ENCODE data around the gene MTHFD1L. TPM values are rescaled to one million over a fixed set of nuclear protein-coding genes. Genes with fewer than 3 reads are reported as not detected.
"Not testable (repeated sequence)": the region's sequence is repeated elsewhere in the genome, so short reads cannot be mapped to it uniquely, and the experiment has no call there.

Gene MTHFD1L
- total RNA-seq, 2 donors from 2014 or later, result 9.2 to 23.3 TPM

GRCh38 chr6:151125651-151126416 lies 260.3 kb downstream of the MTHFD1L start:
- DNase-seq; H3K9ac ChIP-seq (ENCODE audit: low read depth in 2 of 2, low read length in 2 of 2); H3K27ac ChIP-seq; H3K27me3 ChIP-seq; H3K36me3 ChIP-seq; intact Hi-C loops (cut with DNase I); H3K4me3 ChIP-seq; H3K9me3 ChIP-seq; H3K4me1 ChIP-seq: not testable (repeated sequence)

GRCh38 chr6:151126417-151126724 lies 260.9 kb downstream of the MTHFD1L start:
- H3K36me3 ChIP-seq; intact Hi-C loops (cut with DNase I); H3K9me3 ChIP-seq; H3K4me1 ChIP-seq; H3K27me3 ChIP-seq; H3K4me3 ChIP-seq; H3K9ac ChIP-seq (ENCODE audit: low read depth in 2 of 2, low read length in 2 of 2); DNase-seq; H3K27ac ChIP-seq: not testable (repeated sequence)

GRCh38 chr6:151127133-151127798 lies 261.8 kb downstream of the MTHFD1L start:
- H3K4me3 ChIP-seq; H3K9me3 ChIP-seq; DNase-seq; H3K4me1 ChIP-seq; H3K9ac ChIP-seq (ENCODE audit: low read depth in 2 of 2, low read length in 2 of 2); H3K27me3 ChIP-seq; H3K27ac ChIP-seq; intact Hi-C loops (cut with DNase I); H3K36me3 ChIP-seq: not testable (repeated sequence)

DNA sequence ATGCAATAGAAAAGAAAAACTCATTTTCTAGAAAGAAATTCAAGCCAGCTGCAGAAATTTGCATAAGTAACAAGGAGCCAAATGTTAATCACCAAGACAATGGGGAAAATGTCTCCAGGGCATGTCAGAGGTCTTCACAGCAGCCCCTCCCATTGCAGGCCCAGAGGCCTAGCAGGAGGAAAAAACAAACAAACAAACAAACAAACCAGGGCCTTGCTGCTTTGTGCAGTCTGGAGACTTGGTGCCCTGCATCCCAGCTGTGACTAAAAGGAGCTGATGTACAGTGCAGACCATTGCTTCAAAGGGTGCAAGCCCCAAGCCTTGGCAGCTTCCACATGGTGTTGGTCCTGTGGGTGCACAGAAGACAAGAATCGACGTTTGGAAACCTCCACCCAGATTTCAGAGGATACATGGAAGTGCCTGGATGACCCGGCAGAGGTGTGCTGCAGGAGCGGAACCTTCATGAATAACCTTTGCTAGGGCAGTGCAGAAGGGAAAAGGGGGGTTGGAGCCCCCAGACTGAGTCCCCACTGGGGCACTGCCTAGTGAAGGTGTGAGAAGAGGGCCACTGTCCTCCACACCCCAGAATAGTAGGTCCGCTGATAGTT lies 263.4 kb downstream of the MTHFD1L start:
- no peaks in the 10 kb centered on the region for H3K36me3 ChIP-seq

GRCh38 chr6:151130329-151130728 lies 264.8 kb downstream of the MTHFD1L start:
- Histone ChIP-seq H3K27me3 (no peaks in the 10 kb centered on the region), H3K9ac (ENCODE audit: low read depth in 2 of 2, low read length in 2 of 2) (no peak overlapping the region), H3K36me3 (no peaks in the 10 kb centered on the region), H3K4me1 (no peaks in the 10 kb centered on the region), H3K27ac (no peak overlapping the region), H3K9me3 (no peaks in the 10 kb centered on the region), H3K4me3 (no peak overlapping the region)
- intact Hi-C loops (cut with DNase I), result no loop called here
- DNase-seq, result no peak
- TF ChIP-seq CTCF (IDR thresholded peaks at IDR 0.05), result no peak

More for the DNA sequence above, 263.4 kb downstream of the MTHFD1L start:
- TF ChIP-seq CTCF (IDR thresholded peaks at IDR 0.05), result no peak
- DNase-seq, result no peak
- intact Hi-C loops (cut with DNase I), result no loop called here
- H3K4me1 ChIP-seq, result no peaks in the 10 kb centered on the region
- no peak overlapping the region for H3K4me3 ChIP-seq
- H3K9ac ChIP-seq (ENCODE audit: low read depth in 2 of 2, low read length in 2 of 2), result no peak overlapping the region
- H3K27ac ChIP-seq, result no peak overlapping the region
- H3K9me3 ChIP-seq, result no peaks in the 10 kb centered on the region
- no peaks in the 10 kb centered on the region for H3K27me3 ChIP-seq

DNA sequence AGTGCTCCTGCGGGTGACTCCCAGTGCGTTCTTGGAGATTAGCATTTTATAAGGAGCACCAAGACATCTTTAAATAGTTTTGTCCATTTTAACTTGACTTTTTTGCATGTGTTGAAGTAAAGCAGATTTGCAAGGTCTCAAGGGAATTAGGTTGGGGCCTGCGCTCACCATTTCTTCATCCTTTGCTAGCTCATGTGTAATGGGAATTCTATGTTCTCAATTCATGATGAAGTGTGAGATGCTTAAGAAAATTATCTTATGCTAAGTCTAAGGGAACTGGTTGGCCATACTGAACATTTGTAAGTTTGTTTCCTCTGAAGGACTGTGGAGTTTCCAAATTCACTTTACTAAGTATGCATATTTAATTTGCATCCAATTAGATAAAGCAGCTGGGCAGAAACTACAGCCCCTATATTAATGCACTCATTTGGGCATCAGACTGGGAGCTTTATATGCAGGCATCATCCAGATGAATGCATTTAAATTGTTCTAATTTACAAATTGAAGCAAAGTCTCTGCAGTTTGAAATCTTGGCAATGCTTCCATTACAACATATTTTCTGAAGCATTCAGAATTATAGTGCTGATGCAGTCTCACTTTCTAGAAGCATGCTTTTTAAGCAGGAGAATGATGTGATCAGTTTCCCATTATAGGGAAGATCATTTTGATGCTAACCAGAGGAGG lies 266.0 kb downstream of the MTHFD1L start:
- no peak overlapping the region for H3K4me3 ChIP-seq
- intact Hi-C loops (cut with DNase I), result no loop called here
- H3K36me3 ChIP-seq, result no peaks in the 10 kb centered on the region

More for the DNA sequence above, 266.0 kb downstream of the MTHFD1L start:
- H3K4me1 ChIP-seq, result no peaks in the 10 kb centered on the region
- no peak overlapping the region for H3K27ac ChIP-seq
- no peaks in the 10 kb centered on the region for H3K27me3 ChIP-seq
- TF ChIP-seq CTCF (IDR thresholded peaks at IDR 0.05), result no peak
- DNase-seq, result no peak
- no peak overlapping the region for H3K9ac ChIP-seq (ENCODE audit: low read depth in 2 of 2, low read length in 2 of 2)
- H3K9me3 ChIP-seq, result no peaks in the 10 kb centered on the region

All from colonic mucosa (tissue), 4 donors.